CD4-positive, alpha-beta T cell treated with Interferon gamma for 1 hour (primary cell): Measurements from ENCODE around the gene NMU.
"Not testable (repeated sequence)": the region's sequence is repeated elsewhere in the genome, so short reads cannot be mapped to it uniquely, and the experiment has no call there.

ENCODE experiments used
- DNase-seq: peaks from one replicate; pipeline ENCODE4 v3.0.0-alpha.2; 2020

Gene NMU

DNA sequence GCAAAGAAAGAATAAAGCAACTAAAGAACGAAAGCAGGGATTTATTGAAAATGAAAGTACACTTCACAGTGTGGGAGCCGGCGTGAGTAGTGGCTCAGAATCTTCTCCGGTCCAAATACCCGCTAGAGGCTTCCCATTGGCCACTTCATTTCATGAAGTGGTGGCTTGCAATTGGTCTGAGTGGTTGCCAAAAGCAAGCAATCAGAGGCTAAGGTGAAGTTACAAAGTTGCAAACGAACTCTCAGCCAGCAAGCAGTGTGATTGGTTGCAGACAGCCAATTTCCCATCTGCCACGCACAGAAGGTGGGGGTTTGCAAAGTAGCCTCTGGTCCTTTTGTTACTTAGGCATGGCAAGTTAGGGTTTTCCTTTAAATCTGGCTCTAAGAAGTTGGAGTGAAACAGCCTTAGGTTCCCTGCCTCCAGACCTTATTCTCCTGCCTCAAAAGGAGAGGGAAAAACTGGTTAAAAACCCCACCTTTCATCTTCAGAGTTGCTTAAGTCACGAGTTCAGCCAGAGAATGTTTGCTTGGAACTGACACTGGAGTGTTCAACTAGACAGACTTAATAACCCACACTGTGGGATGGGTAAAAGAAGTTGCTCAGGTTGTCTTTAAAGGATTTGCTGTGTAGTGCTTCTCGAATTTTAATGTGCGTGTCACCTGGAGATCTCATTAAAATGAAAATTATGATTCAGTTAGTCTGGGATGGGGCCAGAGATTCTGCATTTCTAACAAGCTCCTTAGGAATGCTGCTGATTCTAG is 82.5 kb downstream of the NMU start:
- peak; percentile 31 for DNase-seq

DNA sequence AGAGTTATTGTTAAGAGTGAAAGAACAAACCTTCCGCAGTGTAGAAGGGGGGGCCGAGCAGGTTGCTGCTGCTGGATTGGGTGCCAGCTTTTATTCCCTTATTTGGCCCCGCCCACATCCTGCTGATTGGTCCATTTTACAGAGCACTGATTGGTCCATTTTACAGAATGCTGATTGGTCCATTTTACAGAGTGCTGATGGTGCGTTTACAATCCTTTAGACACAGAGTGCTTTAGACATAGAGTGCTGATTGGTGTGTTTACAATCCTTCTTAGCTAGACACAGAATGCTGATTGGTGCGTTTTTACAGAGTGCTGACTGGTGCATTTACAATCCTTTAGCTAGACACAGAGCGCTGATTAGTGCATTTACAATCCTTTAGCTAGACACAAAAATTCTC is 84.1 kb downstream of the NMU start:
- not testable (repeated sequence) for DNase-seq

DNA sequence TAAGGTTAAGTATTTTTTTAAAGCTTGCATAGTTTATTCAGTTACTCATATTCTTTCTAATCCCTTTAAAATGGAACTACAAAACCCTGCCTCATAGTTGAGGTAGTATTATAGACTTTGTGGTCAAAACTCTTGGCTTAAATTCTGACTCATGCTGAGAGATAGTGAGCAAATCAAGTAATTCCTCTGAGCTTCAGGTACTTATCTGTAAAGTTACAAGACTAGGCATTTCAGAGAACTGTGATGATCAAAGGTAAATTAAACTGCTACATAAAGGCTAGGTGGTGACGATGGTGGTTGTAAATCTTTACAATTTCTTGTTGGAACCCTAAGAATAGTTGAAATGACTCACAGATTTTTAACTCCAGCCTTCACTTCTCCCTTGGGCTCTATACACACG is 86.2 kb downstream of the NMU start:
- DNase-seq, result no peak

DNA sequence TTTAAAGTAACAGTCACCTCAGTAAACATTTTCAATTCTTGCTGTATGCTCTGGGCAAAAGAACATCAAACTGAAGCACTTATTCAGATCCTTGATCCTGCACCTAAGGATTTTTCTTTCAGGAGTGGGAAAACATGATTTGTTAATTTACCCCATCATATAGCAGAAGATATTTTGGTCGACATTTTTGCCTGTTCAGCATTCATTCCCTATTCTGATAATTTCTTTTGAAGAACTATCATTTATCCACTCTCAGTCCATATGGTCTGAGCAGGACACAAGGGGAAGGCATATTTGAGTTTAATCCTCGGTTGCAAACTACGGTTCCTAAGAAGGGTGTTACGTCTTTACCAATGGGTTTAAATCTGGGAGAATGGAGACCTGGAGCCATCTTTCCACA is 88.2 kb downstream of the NMU start:
- DNase-seq, result no peak

DNA sequence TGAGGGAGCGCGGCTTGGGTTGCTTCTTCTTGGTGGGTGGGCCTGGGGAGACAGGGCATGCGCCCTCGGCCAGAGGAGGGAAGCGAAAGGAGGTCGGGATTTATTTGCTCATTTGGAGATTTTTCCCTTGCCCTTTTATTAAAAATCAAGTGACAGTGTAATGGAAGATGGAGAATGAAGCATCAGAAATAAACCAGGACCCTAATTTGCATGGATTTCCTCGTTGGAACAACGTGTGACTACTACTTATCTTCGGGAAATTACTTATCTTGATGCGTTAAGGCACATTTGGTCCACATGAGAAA is 88.7 kb downstream of the NMU start:
- DNase-seq, result no peak

DNA sequence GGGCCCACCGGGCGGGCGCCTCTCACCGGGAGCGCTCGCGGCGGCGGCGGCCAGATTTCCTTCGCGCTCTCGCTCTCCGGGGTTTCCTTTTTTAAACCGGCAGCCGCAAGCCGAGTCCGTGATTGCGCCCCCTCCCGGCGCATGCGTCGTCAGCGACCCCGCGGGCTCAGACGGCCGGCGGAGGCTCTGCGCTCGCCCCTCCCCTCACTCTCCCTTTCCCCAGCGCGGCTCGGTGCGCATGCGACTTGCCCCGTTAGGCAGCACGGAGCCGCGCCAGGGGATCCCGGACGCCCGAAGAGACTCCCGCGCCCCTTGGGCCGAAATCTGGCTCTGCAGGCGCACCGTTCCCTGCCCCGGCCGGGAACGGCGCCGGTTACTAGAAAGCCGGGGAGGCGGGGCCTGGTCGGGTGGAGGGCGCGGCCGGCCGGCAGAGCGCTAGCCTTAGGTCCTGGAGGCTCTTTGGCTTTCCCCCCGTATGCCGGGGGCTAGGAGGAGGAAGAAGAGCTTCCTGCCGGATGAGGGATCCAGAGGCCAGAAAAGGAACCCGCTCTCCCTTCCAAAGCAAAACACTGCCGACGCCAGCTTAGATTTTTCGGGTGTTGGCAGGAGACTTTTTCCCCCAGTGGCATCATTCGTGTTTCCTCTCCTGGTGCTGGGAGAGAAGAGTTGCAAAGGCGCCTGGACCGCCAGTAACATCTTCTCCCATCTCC is 89.2 kb downstream of the NMU start, which contains the start of gene CLOCK:
Gene CLOCK, minus strand, starts transcription at position 154 of the 710 bp plus-strand sequence. CDS start 64,124 bp downstream, outside the sequence.
- DNase-seq, result peak; percentile 86

DNA sequence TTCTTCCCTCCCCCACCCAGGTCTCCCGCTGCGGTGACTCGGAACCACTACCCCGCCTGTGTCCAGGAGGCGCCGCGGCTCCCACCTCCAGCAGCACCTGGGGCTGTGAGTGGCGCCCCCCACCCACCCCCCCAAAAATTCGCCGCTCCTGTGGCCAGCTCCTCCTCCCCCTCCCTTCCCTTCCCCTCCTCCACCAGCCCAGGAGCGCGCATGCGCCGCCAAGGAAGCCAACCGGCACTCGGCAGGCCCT is 89.7 kb downstream of the NMU start:
- DNase-seq, result no peak

DNA sequence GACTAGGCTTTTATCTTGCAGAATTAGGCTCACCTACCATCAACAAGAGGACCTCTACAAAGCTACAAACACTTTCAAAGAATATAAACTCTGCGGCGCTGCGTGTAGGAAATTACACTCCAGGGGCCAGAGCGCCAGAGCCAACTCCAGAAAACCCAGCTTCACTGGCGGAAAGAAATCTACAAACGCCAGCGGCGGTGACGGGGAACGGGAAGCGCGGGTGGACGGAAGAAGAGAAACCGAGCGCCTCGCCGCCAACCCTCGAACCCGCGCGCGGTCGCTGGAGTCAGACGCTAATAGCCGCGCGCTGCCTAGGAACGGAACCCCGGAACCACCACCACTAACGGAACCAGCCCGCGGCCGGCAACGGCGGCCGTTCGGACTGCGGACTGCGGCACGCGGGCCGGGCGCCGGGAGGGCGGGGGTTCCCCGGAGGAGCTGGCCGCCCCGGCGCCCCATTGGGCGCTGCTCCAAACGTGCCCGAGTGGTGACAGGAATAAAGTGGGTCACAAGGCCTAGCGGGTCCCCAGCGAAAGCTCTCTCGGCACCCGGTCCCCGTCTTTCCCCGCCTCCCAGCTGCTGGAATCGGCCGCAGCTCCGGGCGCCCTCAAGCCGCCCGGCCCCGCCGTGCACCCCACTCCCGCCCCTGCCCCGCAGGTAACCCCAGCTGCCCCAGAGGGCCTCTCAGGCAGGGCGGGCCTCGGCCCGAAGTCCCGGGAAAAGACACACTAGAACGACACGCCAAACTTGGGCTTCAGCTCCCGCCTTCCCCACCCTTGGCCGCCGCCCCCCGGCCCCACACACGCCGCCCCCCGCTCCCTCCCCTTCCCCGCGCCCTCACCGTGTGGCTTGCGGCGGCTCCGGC is 90.2 kb downstream of the NMU start:
- DNase-seq, result peak; percentile 68
